Psoas muscle (tissue), 8 donors: ENCODE measurements around the gene LRRTM1. TPM values are rescaled to one million over a fixed set of nuclear protein-coding genes. Genes with fewer than 3 reads are reported as not detected.

ENCODE experiments used
- ATAC-seq, 4 donors: fragments of 200-7000 bp; cut with Tn5 transposase; one replicate each; pipeline ENCODE4 v1.9.1; 2020; ENCODE audit warnings: moderate library complexity in 3 of 4, mild to moderate bottlenecking in 2 of 4
- DNase-seq, 2 donors: peaks; one replicate each; pipeline ENCODE4 v3.0.0-alpha.2; 2020
- H3K27ac ChIP-seq: fragments of 200-600 bp; one replicate; pipeline ENCODE4 v1.8.0; 2022
- H3K27me3 ChIP-seq, 3 donors: fragments of 200-600 bp in 1 of 3; one replicate each; pipeline versions ENCODE4 v1.6.1 to v1.8.0; 2013 to 2022; ENCODE audit warnings: low read length in 2 of 3, mild to moderate bottlenecking in 2 of 3, moderate library complexity in 1 of 3; ENCODE audit not compliant: insufficient read depth in 3 of 3
- H3K36me3 ChIP-seq, 2 donors: fragments of 200-600 bp in 1 of 2; one replicate each; pipeline versions ENCODE4 v1.6.1 to v1.8.0; 2013 to 2022; ENCODE audit warnings: low read depth in 1 of 2, mild to moderate bottlenecking in 1 of 2, moderate library complexity in 1 of 2; ENCODE audit not compliant: insufficient read depth in 1 of 2
- H3K4me1 ChIP-seq: fragments of 200-600 bp; one replicate; pipeline ENCODE4 v1.8.0; 2022
- H3K4me3 ChIP-seq: fragments of 200-600 bp; one replicate; pipeline ENCODE4 v1.8.0; 2022; ENCODE audit warnings: mild to moderate bottlenecking
- H3K9me3 ChIP-seq: fragments of 200-600 bp; one replicate; pipeline ENCODE4 v1.8.0; 2022
- WGBS, 3 donors: extraction: QIAGEN DNeasy Blood & Tissue Kit; methylation state at CpG; one replicate each; pipeline versions ENCODE4 v1.1.6 to v1.1.7; 2013; 5-methylcytosine and 5-hydroxymethylcytosine counted together
- intact Hi-C, 2 donors: fragments of 100-400 bp; cut with DNase I; formaldehyde crosslinking; loops; one replicate each; pipeline versions ENCODE4 v1.11.0 to v1.14.2; 2022
- long read RNA-seq, 2 donors: library from polyadenylated mRNA; unstranded; transcript quantifications; one replicate each; pipeline ENCODE4 v2.0.0, GENCODE V29; 2021
- polyA plus RNA-seq, 3 donors: library from polyadenylated mRNA; stranded (reverse); fragments of 200-250 nt; gene quantifications; one replicate each; pipeline ENCODE4 v1.2.3, GENCODE V29; 2013
- total RNA-seq, 4 donors: library from RNA; stranded (reverse); fragmentation: NEBNext Ultra II Directional in 2 of 4; extraction: Animal tissue kit (Norgen Biotek cat#: 25700) in 2 of 4; gene quantifications; one replicate each; pipeline versions ENCODE4 v1.2.1 to v1.2.4, GENCODE V29; 2021 to 2023
- TF ChIP-seq, protein P1 (sequence below): fragments of 200-600 bp; IDR thresholded peaks from one replicate; pipeline ENCODE4 v1.8.0; 2022; ENCODE audit warnings: antibody characterized with exemption
- donor health status: healthy with polysubstance abuse.
- donor health status: DM: no; HTN: no; CAD: no; lungs with moderate emphysema.
- donor health status: Bipolar disorder and iron deficiency.
- donor health status: healthy.
- donor health status: DM: yes; HTN: yes; CAD: no.
- donor health status: DM: no; HTN: no; CAD: no.
- donor health status: DM: no; HTN: no; CAD: no.
- donor health status: DM: yes; HTN: yes; CAD: no.

The LRRTM1 gene
- total RNA-seq (under 1 TPM in 1 of 4 donors, not detected in 3; 0.36 TPM), polyA plus RNA-seq (under 1 TPM in 2 of 3 donors, not detected in 1; 0.01 to 0.20 TPM)
- long read RNA-seq, donor 1, result 0 reads
- long read RNA-seq, donor 2, result 0 reads

- no peaks in the 10 kb centered on the region for H3K4me1 ChIP-seq
- H3K9me3 ChIP-seq, result no peaks in the 10 kb centered on the region
- peaks cover 0 to 51% (median 33%) of the 10 kb centered on the region in 3 donors for H3K27me3 ChIP-seq
- H3K27ac ChIP-seq, result no peak within 1 kb of the TSS
- peak within 1 kb of the TSS; percentile 49 for H3K4me3 ChIP-seq
- WGBS, 3 donors, result 1% methylated on average over 56 to 64 of the region's 64 CpGs
- TF ChIP-seq, protein P1, sequence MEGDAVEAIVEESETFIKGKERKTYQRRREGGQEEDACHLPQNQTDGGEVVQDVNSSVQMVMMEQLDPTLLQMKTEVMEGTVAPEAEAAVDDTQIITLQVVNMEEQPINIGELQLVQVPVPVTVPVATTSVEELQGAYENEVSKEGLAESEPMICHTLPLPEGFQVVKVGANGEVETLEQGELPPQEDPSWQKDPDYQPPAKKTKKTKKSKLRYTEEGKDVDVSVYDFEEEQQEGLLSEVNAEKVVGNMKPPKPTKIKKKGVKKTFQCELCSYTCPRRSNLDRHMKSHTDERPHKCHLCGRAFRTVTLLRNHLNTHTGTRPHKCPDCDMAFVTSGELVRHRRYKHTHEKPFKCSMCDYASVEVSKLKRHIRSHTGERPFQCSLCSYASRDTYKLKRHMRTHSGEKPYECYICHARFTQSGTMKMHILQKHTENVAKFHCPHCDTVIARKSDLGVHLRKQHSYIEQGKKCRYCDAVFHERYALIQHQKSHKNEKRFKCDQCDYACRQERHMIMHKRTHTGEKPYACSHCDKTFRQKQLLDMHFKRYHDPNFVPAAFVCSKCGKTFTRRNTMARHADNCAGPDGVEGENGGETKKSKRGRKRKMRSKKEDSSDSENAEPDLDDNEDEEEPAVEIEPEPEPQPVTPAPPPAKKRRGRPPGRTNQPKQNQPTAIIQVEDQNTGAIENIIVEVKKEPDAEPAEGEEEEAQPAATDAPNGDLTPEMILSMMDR, result no peak
- DNase-seq (peak in 1 of 2 donors; percentile 41), ATAC-seq (peak in 2 of 4 donors; percentile 41 to 57)
- no peaks in the 10 kb centered on the region for H3K36me3 ChIP-seq
- intact Hi-C loops, result no loop called here
Observed at GRCh38 chr2:80303909-80304837, at the start of gene LRRTM1. TSS of gene LRRTM1 (minus strand) at chr2:80304752. CDS start at chr2:80303819, 933 bp downstream.

- no peak for DNase-seq
- no peaks in the 10 kb centered on the region for H3K36me3 ChIP-seq
- H3K4me1 ChIP-seq, result no peaks in the 10 kb centered on the region
- no peaks in the 10 kb centered on the region for H3K9me3 ChIP-seq
- 88 to 92% (median 89%) methylated on average over 3 of the region's 3 CpGs for WGBS, 3 donors
- intact Hi-C loops, result no loop called here
- TF ChIP-seq, protein P1, result no peak
- H3K4me3 ChIP-seq, result no peak overlapping the region
- ATAC-seq, result no peak
- H3K27ac ChIP-seq, result no peak overlapping the region
- no peaks in the 10 kb centered on the region for H3K27me3 ChIP-seq
Observed at GRCh38 chr2:80351231-80351630, 46.7 kb upstream of the LRRTM1 start.

- intact Hi-C loops, result no loop called here
- no peaks in the 10 kb centered on the region for H3K9me3 ChIP-seq
- DNase-seq (no peak), ATAC-seq (no peak)
- no peak overlapping the region for H3K27ac ChIP-seq
- TF ChIP-seq, protein P1, result no peak
- no peaks in the 10 kb centered on the region for H3K36me3 ChIP-seq
- H3K27me3 ChIP-seq, result no peaks in the 10 kb centered on the region
- H3K4me1 ChIP-seq, result no peaks in the 10 kb centered on the region
- no peak overlapping the region for H3K4me3 ChIP-seq
Observed at GRCh38 chr2:80348953-80349352, 44.4 kb upstream of the LRRTM1 start.

DNA sequence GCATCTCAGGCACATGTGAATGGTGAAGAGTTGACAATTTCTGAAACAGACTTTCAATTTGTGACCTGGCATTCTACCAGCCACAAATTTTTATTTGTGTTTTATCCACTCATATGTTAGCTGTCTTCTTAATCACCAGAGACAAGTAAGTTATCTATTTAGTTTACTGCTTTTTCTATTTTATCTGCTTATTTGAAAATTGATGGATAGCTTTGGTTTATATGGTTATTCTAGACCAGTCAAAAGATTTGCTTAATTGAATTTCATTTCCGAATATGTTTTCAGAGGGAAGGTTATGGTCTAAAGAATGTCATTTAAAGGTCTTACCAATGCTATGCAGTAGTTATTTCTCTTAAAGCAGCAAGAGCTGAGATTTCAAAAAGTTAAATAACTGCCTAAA is 43.5 kb upstream of the LRRTM1 start:
- 86 to 93% (median 86%) methylated on average over 1 of the region's 1 CpG for WGBS, 3 donors
- H3K4me1 ChIP-seq, result no peaks in the 10 kb centered on the region
- no peaks in the 10 kb centered on the region for H3K36me3 ChIP-seq
- H3K27ac ChIP-seq, result no peak overlapping the region
- intact Hi-C loops, result no loop called here
- TF ChIP-seq, protein P1, result no peak
- no peaks in the 10 kb centered on the region for H3K9me3 ChIP-seq
- H3K27me3 ChIP-seq, result no peaks in the 10 kb centered on the region
- ATAC-seq, result no peak
- H3K4me3 ChIP-seq, result no peak overlapping the region
- no peak for DNase-seq
